HepG2 (cell line): ENCODE measurements around the gene SERPINE2. TPM values are rescaled to one million over a fixed set of nuclear protein-coding genes. Genes with fewer than 3 reads are reported as not detected.
A peak's percentile ranks its signal among the peaks of the same experiment; 100 is the strongest.

Source experiments
- ETV6 ChIP-seq: sonication (generic); formaldehyde crosslinking; conservative IDR thresholded peaks from 2 replicates; pipeline ENCODE4 v1.4.0; 2020; ENCODE audit warnings: missing genetic modification reagents
- HMG20A ChIP-seq: IDR thresholded peaks from 2 replicates; pipeline ENCODE4 v1.6.1; 2016; ENCODE audit warnings: borderline replicate concordance
- MTF2 ChIP-seq: sonication (generic); formaldehyde crosslinking; IDR thresholded peaks from 2 replicates; pipeline ENCODE4 v1.5.0; 2020; ENCODE audit warnings: missing genetic modification reagents, borderline replicate concordance
- PHF21A ChIP-seq: sonication (generic); formaldehyde crosslinking; IDR thresholded peaks from 2 replicates; pipeline ENCODE4 v1.5.0; 2020; ENCODE audit warnings: mild to moderate bottlenecking, missing genetic modification reagents
- RARG ChIP-seq: sonication (generic); formaldehyde crosslinking; IDR thresholded peaks from 2 replicates; pipeline ENCODE4 v1.4.0; 2020; ENCODE audit warnings: low read depth, mild to moderate bottlenecking, missing genetic modification reagents
- SSRP1 ChIP-seq: IDR thresholded peaks from 2 replicates; pipeline ENCODE4 v1.6.1; 2016; ENCODE audit warnings: control low read depth
- TCF7 ChIP-seq: sonication (generic); IDR thresholded peaks from 2 replicates; pipeline ENCODE4 v1.6.1; 2016; ENCODE audit warnings: antibody characterized with exemption, low read depth
- ZNF136 ChIP-seq: sonication (generic); formaldehyde crosslinking; IDR thresholded peaks from 2 replicates; pipeline ENCODE4 v1.8.1; 2022; ENCODE audit warnings: low read depth, mild to moderate bottlenecking, moderate library complexity, missing genetic modification reagents
- ZNF253 ChIP-seq: sonication (generic); formaldehyde crosslinking; IDR thresholded peaks from 2 replicates; pipeline ENCODE4 v1.8.0; 2022; ENCODE audit warnings: mild to moderate bottlenecking, missing genetic modification reagents, borderline replicate concordance
- ZNF333 ChIP-seq: sonication (generic); formaldehyde crosslinking; IDR thresholded peaks from 2 replicates; pipeline ENCODE4 v1.4.0; 2020; ENCODE audit warnings: mild to moderate bottlenecking, missing genetic modification reagents, borderline replicate concordance
- ZNF563 ChIP-seq: sonication (generic); formaldehyde crosslinking; IDR thresholded peaks from 2 replicates; pipeline ENCODE4 v1.8.0; 2022; ENCODE audit warnings: mild to moderate bottlenecking, moderate library complexity, missing genetic modification reagents
- polyA plus RNA-seq, 8 experiments: library from polyadenylated mRNA; depleted of rRNA in 3 of 8; stranded (reverse) in 7 of 8; unstranded in 1 of 8; fragments of >200 nt; fragmentation: Illumina TruSeq in 4 of 8; extraction: Trizol in 4 of 8; gene quantifications; 2 replicates each; pipeline versions ENCODE4 v1.2.1 to v1.2.3, GENCODE V29; 2011 to 2016; ENCODE audit warnings: low read depth in 4 of 8, missing spikeins in 1 of 8, mixed read lengths in 1 of 8; ENCODE audit not compliant: insufficient read depth in 1 of 8
- total RNA-seq, 5 experiments: library from RNA; depleted of rRNA; stranded (reverse); fragments of >200 nt; fragmentation: Illumina TruSeq; extraction: Trizol; gene quantifications; 2 replicates each; pipeline ENCODE4 v1.2.3, GENCODE V29; 2016; ENCODE audit warnings: low read depth in 1 of 5
- TF ChIP-seq, protein P1 (sequence below): sonication (generic); IDR thresholded peaks from 2 replicates; pipeline ENCODE4 v1.6.1; 2016; ENCODE audit warnings: low read depth, borderline replicate concordance
- TF ChIP-seq, protein P2 (sequence below): sonication (generic); formaldehyde crosslinking; IDR thresholded peaks from 2 replicates; pipeline ENCODE4 v1.5.1; 2020; ENCODE audit warnings: missing genetic modification reagents, mild to moderate bottlenecking, borderline replicate concordance
- TF ChIP-seq, protein P3 (sequence below): sonication (generic); formaldehyde crosslinking; IDR thresholded peaks from 2 replicates; pipeline ENCODE4 v1.8.0; 2022; ENCODE audit warnings: mild to moderate bottlenecking, missing genetic modification reagents, moderate library complexity
- TF ChIP-seq, protein P4 (sequence below): sonication (generic); formaldehyde crosslinking; IDR thresholded peaks from 2 replicates; pipeline ENCODE4 v1.5.0; 2020; ENCODE audit warnings: missing genetic modification reagents

The SERPINE2 gene
- total and polyA plus RNA-seq, 2 of the 13 experiments (the other 11 are each of a cell fraction or from before 2014, with no cell fraction given): 7.9 to 18.1 TPM

DNA sequence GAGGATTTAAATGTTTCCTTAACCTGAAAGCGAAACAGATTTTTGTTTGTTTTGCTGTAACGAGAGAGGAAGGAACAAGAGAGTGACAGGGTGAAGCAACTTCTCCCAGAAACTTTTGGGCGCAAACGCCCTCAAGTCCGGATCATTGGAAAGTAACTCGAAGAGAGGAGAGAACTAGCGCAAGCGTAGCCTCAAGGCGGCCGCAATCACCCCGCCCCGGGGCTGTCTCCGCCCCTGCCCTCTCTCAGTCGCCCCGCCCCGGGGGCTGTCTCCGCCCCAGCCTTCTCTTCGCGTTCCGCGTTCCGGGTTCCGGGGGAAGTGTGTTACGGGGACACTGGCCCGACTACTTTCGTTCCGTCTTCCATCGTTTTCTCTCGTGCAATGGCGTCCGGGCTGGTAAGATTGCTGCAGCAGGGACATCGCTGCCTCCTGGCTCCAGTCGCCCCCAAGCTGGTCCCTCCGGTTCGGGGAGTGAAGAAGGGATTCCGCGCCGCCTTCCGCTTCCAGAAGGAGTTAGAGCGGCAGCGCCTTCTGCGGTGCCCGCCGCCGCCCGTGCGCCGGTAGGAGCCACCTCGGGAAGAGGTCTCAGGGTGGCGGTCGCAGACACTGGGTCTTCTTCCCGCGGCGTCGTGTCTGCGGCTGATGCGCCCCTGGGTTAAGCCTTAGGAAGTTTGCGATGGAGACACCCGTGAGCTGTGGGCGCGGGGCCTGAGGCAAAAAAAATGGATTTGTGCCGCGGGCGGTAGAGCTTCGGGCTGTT, 81.8 kb downstream of the SERPINE2 start, which contains the start of gene MRPL44 (continued):
- TF ChIP-seq, protein P1, sequence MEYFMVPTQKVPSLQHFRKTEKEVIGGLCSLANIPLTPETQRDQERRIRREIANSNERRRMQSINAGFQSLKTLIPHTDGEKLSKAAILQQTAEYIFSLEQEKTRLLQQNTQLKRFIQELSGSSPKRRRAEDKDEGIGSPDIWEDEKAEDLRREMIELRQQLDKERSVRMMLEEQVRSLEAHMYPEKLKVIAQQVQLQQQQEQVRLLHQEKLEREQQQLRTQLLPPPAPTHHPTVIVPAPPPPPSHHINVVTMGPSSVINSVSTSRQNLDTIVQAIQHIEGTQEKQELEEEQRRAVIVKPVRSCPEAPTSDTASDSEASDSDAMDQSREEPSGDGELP: peak; percentile 72; the same call in 1 of the 2 replicates
- peak; percentile 64; the same call in 1 of the 2 replicates for TF ChIP-seq ZNF333
- no peak; the same call in 1 of the 2 replicates for TF ChIP-seq ZNF253 (CRISPR knock-in tag)
- peak; percentile 95; the same call in 1 of the 2 replicates for TF ChIP-seq RARG
- peak; percentile 99 for TF ChIP-seq MTF2
- TF ChIP-seq, protein P2, sequence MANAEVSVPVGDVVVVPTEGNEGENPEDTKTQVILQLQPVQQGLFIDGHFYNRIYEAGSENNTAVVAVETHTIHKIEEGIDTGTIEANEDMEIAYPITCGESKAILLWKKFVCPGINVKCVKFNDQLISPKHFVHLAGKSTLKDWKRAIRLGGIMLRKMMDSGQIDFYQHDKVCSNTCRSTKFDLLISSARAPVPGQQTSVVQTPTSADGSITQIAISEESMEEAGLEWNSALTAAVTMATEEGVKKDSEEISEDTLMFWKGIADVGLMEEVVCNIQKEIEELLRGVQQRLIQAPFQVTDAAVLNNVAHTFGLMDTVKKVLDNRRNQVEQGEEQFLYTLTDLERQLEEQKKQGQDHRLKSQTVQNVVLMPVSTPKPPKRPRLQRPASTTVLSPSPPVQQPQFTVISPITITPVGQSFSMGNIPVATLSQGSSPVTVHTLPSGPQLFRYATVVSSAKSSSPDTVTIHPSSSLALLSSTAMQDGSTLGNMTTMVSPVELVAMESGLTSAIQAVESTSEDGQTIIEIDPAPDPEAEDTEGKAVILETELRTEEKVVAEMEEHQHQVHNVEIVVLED (CRISPR knock-in tag): peak; percentile 86
- TF ChIP-seq, protein P3, sequence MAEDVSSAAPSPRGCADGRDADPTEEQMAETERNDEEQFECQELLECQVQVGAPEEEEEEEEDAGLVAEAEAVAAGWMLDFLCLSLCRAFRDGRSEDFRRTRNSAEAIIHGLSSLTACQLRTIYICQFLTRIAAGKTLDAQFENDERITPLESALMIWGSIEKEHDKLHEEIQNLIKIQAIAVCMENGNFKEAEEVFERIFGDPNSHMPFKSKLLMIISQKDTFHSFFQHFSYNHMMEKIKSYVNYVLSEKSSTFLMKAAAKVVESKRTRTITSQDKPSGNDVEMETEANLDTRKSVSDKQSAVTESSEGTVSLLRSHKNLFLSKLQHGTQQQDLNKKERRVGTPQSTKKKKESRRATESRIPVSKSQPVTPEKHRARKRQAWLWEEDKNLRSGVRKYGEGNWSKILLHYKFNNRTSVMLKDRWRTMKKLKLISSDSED (CRISPR knock-in tag): no peak
- TF ChIP-seq ETV6 (CRISPR knock-in tag): peak; percentile 90
- TF ChIP-seq, protein P4, sequence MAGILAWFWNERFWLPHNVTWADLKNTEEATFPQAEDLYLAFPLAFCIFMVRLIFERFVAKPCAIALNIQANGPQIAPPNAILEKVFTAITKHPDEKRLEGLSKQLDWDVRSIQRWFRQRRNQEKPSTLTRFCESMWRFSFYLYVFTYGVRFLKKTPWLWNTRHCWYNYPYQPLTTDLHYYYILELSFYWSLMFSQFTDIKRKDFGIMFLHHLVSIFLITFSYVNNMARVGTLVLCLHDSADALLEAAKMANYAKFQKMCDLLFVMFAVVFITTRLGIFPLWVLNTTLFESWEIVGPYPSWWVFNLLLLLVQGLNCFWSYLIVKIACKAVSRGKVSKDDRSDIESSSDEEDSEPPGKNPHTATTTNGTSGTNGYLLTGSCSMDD (CRISPR knock-in tag): 0 out of 2 replicates have a peak, but pooled peaks have one; percentile 15
- peak; percentile 98 for TF ChIP-seq ZNF563 (CRISPR knock-in tag)
- peak; percentile 99 for TF ChIP-seq ZNF136 (CRISPR knock-in tag)
- TF ChIP-seq SSRP1 (CRISPR knock-in tag): peak; percentile 99
- TF ChIP-seq HMG20A (CRISPR knock-in tag): peak; percentile 44; the same call in 1 of the 2 replicates
- TF ChIP-seq TCF7: peak; percentile 30; the same call in 1 of the 2 replicates
- TF ChIP-seq PHF21A (CRISPR knock-in tag): peak; percentile 92
